Measurements from ENCODE around the gene RALGPS1. TPM values are rescaled to one million over a fixed set of nuclear protein-coding genes. Genes with fewer than 3 reads are reported as not detected.

Gene RALGPS1
- total and polyA plus RNA-seq, 8 donors, result 5.8 to 12.7 (median 9.3) TPM

DNA sequence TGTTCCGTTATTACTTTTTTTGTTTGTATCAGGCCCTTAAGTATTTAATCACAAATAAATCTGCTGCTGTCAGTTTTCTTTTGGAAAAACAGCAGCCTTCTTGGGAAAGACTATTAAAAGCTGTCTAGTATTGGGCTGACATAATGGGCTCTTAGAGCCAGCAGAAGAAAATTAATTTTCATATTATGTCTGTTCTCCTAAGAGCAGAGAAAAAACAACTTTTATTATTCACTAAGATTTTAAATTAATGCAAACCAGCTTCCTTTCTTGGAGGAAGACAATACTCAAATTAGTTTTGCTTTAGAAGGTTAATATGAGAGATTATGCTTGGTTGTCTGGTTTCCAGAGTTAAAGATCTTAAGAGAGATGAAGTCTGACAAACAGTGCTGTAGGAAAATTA lies 319.4 kb downstream of the RALGPS1 start:
- H3K9me3 ChIP-seq, result no peaks in the 10 kb centered on the region
- TF ChIP-seq, protein P1, sequence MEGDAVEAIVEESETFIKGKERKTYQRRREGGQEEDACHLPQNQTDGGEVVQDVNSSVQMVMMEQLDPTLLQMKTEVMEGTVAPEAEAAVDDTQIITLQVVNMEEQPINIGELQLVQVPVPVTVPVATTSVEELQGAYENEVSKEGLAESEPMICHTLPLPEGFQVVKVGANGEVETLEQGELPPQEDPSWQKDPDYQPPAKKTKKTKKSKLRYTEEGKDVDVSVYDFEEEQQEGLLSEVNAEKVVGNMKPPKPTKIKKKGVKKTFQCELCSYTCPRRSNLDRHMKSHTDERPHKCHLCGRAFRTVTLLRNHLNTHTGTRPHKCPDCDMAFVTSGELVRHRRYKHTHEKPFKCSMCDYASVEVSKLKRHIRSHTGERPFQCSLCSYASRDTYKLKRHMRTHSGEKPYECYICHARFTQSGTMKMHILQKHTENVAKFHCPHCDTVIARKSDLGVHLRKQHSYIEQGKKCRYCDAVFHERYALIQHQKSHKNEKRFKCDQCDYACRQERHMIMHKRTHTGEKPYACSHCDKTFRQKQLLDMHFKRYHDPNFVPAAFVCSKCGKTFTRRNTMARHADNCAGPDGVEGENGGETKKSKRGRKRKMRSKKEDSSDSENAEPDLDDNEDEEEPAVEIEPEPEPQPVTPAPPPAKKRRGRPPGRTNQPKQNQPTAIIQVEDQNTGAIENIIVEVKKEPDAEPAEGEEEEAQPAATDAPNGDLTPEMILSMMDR (IDR thresholded peaks at IDR 0.05), result no peak
- no peak overlapping the region for H3K4me3 ChIP-seq
- no peaks in the 10 kb centered on the region for H3K4me1 ChIP-seq
- DNase-seq, result no peak
- 81 to 82% methylated on average over 1 of the region's 1 CpG for WGBS, 2 donors
- no peak for FAIRE-seq
- H3K36me3 ChIP-seq, result no peaks in the 10 kb centered on the region
- intact Hi-C loops (cut with DNase I), result loop anchor here in 1 of 3 donors (10.0 kb wide), 1 partner anchor 111 kb away; no protein-coding TSS in a partner anchor
- no peak for ATAC-seq
- no peak overlapping the region for H3K27ac ChIP-seq
- no peaks in the 10 kb centered on the region for H3K27me3 ChIP-seq

DNA sequence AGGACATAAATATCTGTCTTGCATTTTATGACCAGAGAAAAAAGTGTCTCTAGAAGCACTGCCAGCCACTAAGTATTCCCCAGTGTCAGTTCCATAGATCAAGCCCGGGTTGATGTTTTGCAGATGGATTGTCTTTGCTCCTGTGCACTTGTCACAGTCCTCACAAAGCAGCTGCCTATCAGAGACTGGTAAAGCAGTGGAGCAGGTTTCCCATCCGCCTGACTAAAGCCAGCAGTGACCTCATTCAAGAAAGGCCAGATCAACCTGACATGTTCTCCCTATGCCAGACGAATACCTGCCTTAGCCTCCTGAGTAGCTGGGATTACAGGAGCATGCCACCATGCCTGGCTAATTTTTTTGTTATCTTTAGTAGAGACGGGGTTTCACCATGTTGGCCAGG lies 323.2 kb downstream of the RALGPS1 start:
- Histone ChIP-seq H3K4me3 (no peak overlapping the region), H3K27me3 (no peaks in the 10 kb centered on the region), H3K27ac (no peak overlapping the region), H3K4me1 (no peaks in the 10 kb centered on the region), H3K9me3 (no peaks in the 10 kb centered on the region), H3K36me3 (no peaks in the 10 kb centered on the region)
- WGBS, 2 donors, result 76 to 86% methylated on average over 4 of the region's 4 CpGs
- no peak for DNase-seq
- TF ChIP-seq, protein P1 (IDR thresholded peaks at IDR 0.05), result no peak
- intact Hi-C loops (cut with DNase I), result loop anchor here in 1 of 3 donors (10.0 kb wide), 1 partner anchor 107 kb away; no protein-coding TSS in a partner anchor
- no peak for ATAC-seq
- FAIRE-seq, result no peak

DNA sequence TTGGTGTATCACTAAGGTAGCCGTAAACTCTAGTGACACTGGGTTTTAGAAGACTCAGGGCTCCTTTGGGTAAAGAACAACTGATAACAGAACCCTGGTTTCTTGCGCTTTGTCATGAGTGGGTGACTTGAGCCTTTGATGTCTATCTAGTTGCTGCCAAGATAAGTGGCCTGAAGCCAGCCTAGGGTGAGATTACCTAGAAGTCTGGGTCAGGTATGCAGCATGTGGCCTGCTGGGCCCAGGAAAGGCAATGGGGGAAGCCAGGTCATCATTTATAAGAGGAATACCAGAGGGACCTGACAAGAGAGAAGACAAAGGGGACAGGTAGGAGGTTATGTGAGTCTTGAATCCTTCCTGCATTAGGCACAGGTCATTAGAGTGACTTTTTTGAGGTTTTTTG lies 326.8 kb downstream of the RALGPS1 start:
- TF ChIP-seq, protein P1 (IDR thresholded peaks at IDR 0.05), result no peak
- H3K4me3 ChIP-seq, result no peak overlapping the region
- no peaks in the 10 kb centered on the region for H3K9me3 ChIP-seq
- no peak for DNase-seq
- FAIRE-seq, result no peak
- no peaks in the 10 kb centered on the region for H3K4me1 ChIP-seq
- no peak overlapping the region for H3K27ac ChIP-seq
- 84 to 93% methylated on average over 2 of the region's 2 CpGs for WGBS, 2 donors
- intact Hi-C loops (cut with DNase I), result no loop called here
- no peak for ATAC-seq
- no peaks in the 10 kb centered on the region for H3K36me3 ChIP-seq
- no peaks in the 10 kb centered on the region for H3K27me3 ChIP-seq

DNA sequence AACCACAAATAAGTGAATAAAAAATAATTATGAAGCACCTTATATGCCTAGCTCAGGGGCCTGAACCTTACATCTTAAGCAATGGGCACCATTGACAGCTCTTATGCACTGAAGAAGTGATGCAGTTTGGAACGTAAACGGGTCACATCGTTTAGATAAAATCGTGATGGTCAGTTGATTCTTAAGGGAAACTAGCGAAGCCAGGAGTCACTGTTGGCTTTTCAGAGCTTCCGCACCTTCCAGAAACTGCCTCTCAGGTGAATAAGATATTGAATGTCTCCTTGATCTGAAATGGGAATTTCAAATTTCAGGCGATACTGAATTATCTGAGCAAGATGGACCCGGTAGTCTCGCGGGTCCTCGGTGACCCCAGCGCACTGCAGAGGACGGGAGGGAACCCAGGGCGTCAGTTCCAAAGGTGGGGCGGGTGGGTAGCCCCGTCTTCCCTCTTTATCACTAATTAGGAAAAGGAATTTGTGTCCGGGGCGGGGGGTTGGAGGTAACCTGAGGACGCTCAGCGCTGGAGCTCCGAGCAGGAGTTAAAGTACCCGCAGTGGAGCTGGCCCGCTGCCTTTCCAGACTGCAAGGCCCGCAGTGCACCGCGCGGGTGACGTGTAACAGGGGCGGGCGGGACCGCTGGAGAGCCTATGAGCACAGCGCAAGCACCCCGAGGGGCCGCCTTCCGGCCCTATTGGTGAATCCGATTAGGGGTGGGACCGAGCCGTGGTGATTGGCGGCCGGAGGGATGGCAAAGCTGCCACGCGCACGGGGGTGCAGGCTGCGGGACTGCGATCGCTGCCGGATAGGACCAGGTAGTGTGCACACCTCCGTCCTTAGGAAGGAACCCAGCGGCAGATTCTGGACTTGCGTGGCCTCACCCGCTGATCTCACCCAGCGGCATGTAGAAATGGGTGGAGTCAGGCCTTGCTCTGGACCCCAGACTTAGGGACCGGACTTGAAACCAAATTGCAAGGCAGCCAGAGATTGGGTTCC lies 330.3 kb downstream of the RALGPS1 start:
- WGBS, 2 donors, result 3% methylated on average over 51 to 53 of the region's 53 CpGs
- no peaks in the 10 kb centered on the region for H3K9me3 ChIP-seq
- peak overlapping the region; percentile 37 to 60 (median 52) for H3K4me3 ChIP-seq
- peak; percentile 94 to 99 (median 98) for DNase-seq
- H3K4me1 ChIP-seq, result no peaks in the 10 kb centered on the region
- TF ChIP-seq, protein P1 (IDR thresholded peaks at IDR 0.05), result no peak
- no peaks in the 10 kb centered on the region for H3K27me3 ChIP-seq
- peak; percentile 100 for ATAC-seq
- H3K27ac ChIP-seq, result peak overlapping the region in 3 of 4 donors; percentile 47 to 69 (median 54)
- H3K36me3 ChIP-seq, result no peaks in the 10 kb centered on the region
- intact Hi-C loops (cut with DNase I), result no loop called here
- FAIRE-seq, result peak; percentile 9
